ENCODE results near the gene TNFRSF19.
"Not testable (repeated sequence)": the region's sequence is repeated elsewhere in the genome, so short reads cannot be mapped to it uniquely, and the experiment has no call there.

The TNFRSF19 gene

DNA sequence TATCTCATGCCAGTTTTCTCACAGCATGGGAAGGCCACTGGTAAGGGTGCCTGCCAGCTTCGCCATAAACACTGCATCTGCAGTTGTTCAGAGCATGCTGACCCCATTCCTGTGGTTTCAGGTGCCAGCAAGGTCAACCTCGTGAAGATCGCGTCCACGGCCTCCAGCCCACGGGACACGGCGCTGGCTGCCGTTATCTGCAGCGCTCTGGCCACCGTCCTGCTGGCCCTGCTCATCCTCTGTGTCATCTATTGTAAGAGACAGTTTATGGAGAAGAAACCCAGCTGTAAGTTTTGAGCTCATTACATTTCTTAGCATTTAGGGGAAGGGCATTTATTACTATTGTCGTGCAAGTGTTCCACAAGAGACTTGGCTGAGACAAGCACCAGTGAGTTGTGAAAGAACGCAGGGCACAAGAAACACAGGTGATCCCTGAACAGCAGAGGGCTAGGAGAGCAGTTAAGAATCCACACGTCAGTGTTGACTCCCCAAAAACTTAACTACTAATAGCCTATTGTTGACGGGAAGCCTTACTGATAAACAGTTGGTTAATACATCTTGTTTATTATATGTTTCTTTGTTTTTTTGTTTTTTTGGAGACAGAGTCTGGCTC is 88.8 kb downstream of the TNFRSF19 start:
- no peak for DNase-seq

- no peak for DNase-seq
Observed at GRCh38 chr13:23660249-23660648, 90.0 kb downstream of the TNFRSF19 start.

DNA sequence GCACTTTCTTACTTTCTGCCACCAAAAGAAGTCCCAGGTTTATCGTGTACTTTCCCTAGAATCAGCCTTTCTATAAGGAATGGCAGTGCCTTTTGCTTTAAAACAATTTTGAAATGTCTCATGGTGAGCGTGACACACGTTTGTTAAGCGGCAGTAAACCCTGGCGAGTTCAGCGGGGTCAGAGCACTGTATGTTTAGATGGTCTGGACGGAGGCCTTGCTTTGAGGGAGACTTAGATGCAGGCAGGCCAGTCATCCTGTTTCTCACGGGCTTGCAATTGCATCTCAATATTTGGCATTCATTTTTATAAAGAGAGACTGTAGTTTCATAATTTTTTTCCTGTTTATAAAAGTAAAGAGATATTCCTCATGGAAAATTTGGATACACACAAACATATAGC is 96.4 kb downstream of the TNFRSF19 start:
- DNase-seq: no peak

DNA sequence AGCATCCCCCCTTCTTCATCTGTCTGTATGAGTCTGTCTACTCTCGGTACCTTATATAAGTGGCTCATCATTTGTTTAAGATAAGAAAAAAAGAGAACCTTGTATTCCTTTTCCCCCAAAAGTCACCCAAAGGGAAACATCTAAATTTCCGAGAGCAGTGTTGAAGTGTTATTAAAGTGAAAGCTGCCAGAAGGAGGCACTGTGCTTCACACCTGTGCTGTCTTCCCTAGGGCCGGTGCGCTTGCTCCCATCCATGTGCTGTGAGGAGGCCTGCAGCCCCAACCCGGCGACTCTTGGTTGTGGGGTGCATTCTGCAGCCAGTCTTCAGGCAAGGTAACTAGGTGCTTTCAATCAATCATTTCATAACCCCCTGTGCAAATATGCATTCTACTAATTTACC is 97.5 kb downstream of the TNFRSF19 start:
- no peak for DNase-seq

DNA sequence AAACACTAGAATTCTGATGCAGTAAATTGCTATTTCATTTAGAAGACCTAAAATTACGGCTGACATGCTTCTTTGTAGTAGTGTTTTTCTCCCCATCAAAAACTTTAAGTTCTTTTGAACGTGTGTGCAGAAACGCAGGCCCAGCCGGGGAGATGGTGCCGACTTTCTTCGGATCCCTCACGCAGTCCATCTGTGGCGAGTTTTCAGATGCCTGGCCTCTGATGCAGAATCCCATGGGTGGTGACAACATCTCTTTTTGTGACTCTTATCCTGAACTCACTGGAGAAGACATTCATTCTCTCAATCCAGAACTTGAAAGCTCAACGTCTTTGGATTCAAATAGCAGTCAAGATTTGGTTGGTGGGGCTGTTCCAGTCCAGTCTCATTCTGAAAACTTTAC is 98.3 kb downstream of the TNFRSF19 start:
- no peak for DNase-seq

DNA sequence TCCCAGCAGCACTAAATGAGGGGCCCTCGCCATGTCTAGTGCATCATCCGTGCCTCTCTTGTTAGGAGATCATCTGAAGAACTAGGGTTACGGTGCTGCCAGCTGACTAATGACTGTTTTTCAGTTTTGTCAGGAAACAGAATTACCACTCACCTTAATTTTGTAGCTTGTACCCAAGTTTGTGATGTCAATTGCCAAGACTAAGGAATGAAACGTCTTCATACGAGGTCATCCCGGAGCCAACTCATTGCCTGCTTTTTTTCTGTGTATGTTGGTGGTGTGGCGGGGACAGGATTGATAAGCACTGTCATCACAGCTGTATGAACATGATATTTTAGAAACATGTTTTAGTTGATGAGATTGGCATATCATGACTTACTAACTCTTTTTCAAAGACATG is 100.6 kb downstream of the TNFRSF19 start:
- no peak for DNase-seq

DNA sequence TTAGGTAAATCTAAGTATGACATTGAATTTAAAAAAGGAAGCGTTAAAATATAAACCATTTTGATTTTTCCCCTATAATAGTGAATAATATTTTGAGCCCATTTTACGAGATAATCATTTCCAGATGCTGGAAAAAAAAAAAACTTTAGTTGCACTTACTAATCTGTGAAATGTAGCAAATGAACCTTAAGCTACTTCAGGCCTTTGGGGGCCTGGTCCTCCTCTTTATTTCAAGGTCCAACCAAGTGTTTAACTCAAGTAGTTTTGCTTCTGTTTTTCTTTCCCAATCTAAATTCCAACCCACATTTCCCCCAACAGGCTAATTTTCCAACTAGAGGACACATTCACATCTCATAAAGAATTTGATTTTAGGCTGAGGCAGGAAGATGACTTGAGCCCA is 101.2 kb downstream of the TNFRSF19 start:
- DNase-seq: no peak

GRCh38 chr13:23671897-23672296 is 101.7 kb downstream of the TNFRSF19 start:
- no peak for DNase-seq

- DNase-seq: no peak
Observed at GRCh38 chr13:23672616-23673015, 102.4 kb downstream of the TNFRSF19 start.

- no peak for DNase-seq
Observed at GRCh38 chr13:23673354-23673753, 103.1 kb downstream of the TNFRSF19 start.

- DNase-seq: no peak
Observed at GRCh38 chr13:23673867-23674605, 103.8 kb downstream of the TNFRSF19 start.

- DNase-seq: no peak
Observed at GRCh38 chr13:23674795-23675640, 104.8 kb downstream of the TNFRSF19 start.

DNA sequence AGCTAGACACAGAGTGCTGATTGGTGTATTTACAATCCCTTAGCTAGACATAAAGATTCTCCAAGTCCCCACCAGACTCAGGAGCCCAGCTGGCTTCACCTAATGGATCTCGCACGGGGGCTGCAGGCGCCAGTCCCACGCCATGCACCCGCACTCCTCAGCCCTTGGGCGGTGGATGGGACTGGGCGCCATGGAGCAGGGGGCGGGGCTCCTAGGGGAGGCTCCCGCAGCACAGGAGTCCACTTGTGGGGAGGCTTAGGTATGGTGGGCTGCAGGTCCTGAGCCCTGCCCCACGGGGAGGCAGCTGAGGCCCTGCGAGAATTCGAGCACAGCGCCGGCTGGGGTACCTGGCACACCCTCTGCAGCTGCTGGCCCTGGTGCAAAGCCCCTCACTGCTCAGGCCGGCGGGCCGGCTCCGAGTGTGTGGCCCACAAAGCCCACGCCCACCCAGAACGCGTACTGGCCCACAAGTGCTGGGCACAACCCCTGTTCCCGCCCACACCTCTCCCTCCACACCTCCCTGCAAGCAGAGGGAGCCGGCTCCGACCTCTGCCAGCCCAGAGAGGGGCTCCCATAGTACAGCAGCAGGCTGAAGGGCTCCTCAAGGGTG is 107.6 kb downstream of the TNFRSF19 start:
- not testable (repeated sequence) for DNase-seq

- DNase-seq: no peak
Observed at GRCh38 chr13:23678795-23679194, 108.6 kb downstream of the TNFRSF19 start.

- DNase-seq: peak in 1 of 2 experiments; percentile 38
Observed at GRCh38 chr13:23679220-23679619, 109.0 kb downstream of the TNFRSF19 start.

GRCh38 chr13:23680845-23681669 is 110.8 kb downstream of the TNFRSF19 start:
- DNase-seq: no peak

GRCh38 chr13:23683084-23683483 is 112.9 kb downstream of the TNFRSF19 start:
- DNase-seq: no peak

DNA sequence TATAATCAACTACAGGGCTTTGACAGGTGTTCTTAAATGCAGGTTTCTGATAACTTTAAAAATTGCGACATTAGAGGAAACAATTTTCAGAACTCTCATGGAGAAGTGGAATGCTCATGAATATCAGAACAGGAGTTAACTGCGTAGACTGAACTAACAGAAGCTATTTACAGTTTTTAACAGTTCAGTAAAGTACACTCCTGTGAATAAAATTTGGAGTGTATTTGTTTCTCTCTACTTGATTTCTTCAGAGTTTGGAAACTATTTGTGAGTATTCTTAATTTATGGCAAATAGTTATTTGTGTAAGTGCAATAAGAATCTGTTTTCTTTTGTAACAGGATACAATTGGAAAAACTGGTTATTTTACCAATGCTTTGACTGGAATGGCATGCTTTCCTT is 114.4 kb downstream of the TNFRSF19 start:
- no peak for DNase-seq

DNA sequence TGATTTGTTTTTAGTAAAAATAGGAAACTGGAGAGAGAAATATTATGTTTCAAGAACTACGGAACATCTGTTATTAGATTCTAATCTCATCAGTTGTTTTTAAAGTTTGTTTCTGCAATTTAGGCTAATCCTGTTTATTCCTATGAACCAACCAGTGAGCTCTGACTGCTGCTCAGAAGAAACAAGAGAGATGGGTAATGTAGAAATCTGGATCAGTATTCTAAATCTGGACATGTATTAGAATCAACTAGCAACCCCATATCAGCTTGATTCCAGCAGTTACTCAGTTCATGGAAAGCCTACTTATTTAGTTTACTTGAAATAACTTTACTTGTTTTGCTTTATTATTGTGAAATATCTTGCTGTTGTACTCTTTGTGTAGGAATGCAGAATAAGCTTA is 115.2 kb downstream of the TNFRSF19 start:
- DNase-seq: no peak

DNA sequence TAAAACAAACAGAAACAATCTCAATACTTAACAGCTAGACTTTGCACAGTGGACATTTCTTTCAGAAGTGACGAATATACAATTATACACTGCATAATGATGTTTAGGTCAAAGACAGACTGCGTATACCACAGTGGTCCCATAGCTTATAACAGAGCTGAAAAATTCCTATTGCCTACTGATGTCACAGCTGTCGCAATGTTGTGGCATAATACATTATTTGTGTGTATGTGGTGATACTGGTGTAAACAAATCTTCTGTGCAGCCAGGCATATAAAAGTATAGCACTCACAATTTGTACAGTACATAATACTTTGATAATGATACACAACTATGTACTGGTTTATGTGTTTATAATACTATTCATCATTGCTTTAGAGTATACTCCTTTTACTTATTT is 116.7 kb downstream of the TNFRSF19 start:
- no peak for DNase-seq

- DNase-seq: no peak
Observed at GRCh38 chr13:23687614-23688013, 117.4 kb downstream of the TNFRSF19 start.

- DNase-seq: no peak
Observed at GRCh38 chr13:23688336-23688735, 118.1 kb downstream of the TNFRSF19 start.
